Middle frontal gyrus (tissue), 1 donor: ENCODE results near the gene EML3.
A peak's percentile ranks its signal among the peaks of the same experiment; 100 is the strongest.
"Not testable (repeated sequence)": the region's sequence is repeated elsewhere in the genome, so short reads cannot be mapped to it uniquely, and the experiment has no call there.

Experiments
- DNase-seq: peaks from one replicate; pipeline ENCODE4 v3.0.0-alpha.2; 2015; ENCODE audit warnings: low spot score; ENCODE audit errors: extremely low spot score

The EML3 gene

GRCh38 chr11:62621567-62622470 lies 9.2 kb upstream of the EML3 start, which contains the start of gene B3GAT3:
Gene B3GAT3 (minus strand): TSS chr11:62621986. CDS start chr11:62621947, 39 bp downstream.
- peak; percentile 95 for DNase-seq

DNA sequence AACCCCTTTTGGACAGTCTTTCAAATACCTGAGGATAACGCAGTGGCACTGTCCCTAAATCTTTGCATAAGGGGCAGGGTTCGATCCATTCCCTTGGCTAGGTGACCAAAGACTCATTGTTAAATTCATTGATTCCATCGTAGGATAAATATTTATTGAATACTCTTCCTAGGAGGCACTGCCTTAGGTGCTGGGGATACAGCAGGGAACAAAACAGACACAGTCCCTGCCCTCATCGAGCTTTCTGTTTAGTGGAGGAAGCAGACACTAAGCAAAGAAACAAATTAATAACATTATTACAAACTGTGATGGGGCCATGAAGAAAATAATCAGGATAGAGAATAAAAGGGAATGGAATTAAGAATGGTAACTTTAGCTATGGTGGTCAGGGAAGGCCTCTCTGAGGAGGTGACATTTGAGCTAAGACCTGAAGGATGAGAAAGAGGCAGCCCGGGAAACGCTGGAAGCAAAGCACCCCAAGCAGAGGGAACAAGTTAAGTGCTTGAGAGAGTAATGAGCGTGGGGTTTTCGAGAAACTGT lies 8.5 kb upstream of the EML3 start:
- DNase-seq = no peak

- not testable (repeated sequence) for DNase-seq
Measured at GRCh38 chr11:62616957-62617356, 4.4 kb upstream of the EML3 start.

GRCh38 chr11:62615521-62615920 lies 2.9 kb upstream of the EML3 start:
- no peak for DNase-seq

DNA sequence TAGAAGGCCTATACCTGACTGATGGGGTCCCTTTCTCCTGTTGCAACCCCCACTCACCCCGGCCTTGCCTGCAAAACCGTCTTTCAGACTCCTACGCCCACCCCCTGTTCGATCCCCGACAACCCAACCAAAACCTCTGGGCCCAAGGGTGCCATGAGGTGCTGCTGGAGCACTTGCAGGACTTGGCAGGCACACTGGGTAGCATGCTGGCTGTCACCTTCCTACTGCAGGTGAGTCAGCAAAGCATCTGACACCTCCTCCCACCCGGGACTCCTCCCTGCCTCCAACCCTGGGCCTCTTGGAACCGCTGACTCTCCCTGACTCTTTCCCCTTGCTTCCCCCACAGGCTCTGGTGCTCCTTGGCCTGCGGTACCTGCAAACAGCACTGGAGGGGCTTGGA lies 1.7 kb upstream of the EML3 start:
- no peak for DNase-seq

GRCh38 chr11:62613291-62613778 lies 760 bp upstream of the EML3 start:
- no peak for DNase-seq

DNA sequence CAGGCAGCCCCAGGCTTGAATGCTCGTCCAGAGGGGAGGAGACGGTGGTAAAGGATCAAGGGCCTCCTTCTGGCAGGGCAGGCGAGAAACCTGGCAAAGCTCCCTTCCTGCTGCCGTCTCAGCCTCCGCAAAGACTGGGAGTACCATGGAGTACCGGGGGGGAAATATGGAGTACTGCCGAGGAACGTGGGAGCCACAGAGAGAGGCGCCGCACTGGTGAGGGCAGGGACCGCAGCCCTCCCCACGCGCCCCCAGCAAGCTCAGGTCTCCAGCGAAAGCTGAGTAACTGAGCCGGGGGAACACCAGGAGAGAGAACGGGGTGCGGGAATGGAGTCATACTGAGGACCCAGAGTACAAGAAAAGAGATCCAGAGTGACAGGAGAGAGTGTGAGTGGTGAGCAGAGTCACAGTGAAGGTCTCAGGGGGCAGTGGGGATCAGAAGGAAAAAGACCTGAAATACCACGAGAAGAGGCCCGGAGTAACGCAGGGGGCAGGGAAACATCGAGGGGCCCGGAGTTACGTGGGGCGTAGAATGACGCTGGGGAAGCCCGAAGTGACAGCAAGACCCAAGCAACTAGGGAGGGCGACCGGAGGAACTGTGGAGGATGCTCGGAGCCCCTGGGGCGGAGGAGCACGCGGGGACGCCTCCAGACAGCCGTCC lies 740 bp downstream of the EML3 start:
- DNase-seq = no peak

DNA sequence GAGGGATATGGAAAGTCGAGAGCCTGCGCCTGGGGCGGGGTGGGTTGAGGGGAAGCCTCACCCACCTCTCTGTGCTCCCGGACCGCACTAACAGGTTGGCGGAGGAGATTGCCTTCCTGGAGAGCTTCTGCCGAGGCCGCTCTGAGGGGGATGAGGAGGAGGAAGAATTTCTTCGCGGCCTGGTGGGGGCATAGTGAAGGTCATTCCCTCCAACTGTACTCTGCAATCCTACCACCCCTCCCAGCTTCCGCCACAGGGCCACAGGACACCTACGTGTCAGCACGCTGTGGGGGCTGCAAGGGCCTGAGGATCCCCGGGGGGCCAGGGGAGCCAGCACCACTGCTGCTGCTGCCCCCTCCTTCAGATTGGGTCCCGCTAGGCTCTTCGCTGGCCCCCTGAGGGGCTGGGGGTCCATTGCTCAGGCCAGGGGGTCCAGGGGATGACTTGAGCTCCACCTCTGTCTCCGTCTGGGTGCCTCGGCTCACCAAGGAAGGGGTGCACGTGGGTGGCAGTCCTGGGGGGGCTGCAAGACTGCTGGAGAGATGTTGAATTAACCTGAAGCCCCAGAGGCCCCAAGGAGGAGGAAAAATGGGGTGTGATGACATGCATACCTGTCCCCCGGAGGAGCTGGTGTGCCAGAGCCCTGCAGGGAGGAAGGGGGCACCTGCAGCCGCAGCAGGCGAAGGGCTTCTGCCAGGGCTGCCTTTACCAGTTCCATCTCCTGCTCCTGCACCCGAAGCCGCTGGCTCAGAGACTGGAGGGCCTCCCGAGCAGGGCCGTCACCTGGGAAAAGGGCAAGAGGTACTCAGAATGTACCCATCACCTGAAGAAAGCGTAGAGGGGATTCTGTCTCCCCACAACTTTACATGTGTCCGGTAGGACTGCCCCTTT lies 1.5 kb downstream of the EML3 start:
- no peak for DNase-seq

GRCh38 chr11:62610403-62610802 lies 2.2 kb downstream of the EML3 start:
- no peak for DNase-seq

- no peak for DNase-seq
Measured at GRCh38 chr11:62608776-62609175, 3.8 kb downstream of the EML3 start.

- no peak for DNase-seq
Measured at GRCh38 chr11:62607714-62608113, 4.9 kb downstream of the EML3 start.

DNA sequence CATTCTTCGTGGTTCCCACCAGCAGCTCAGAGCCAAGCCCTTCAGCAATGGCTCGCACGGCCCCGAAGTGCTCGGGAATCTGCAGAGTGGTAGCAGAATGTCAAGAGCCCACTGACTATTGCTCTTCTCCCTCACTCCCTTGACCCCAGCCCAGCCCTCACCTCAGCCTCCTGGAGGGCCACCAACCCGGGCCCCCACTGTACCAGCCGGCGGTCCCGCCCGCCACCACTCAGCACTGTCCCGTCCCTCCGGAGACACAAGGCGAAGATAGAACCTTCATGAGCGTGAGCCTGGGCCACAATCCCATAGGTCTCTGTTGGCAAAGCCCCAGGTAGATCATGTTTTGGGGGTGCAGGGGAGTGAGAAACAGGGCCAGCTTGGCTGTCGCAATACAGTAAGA lies 6.7 kb downstream of the EML3 start:
- DNase-seq = no peak

- DNase-seq = no peak
Measured at GRCh38 chr11:62605467-62605866, 7.1 kb downstream of the EML3 start.

DNA sequence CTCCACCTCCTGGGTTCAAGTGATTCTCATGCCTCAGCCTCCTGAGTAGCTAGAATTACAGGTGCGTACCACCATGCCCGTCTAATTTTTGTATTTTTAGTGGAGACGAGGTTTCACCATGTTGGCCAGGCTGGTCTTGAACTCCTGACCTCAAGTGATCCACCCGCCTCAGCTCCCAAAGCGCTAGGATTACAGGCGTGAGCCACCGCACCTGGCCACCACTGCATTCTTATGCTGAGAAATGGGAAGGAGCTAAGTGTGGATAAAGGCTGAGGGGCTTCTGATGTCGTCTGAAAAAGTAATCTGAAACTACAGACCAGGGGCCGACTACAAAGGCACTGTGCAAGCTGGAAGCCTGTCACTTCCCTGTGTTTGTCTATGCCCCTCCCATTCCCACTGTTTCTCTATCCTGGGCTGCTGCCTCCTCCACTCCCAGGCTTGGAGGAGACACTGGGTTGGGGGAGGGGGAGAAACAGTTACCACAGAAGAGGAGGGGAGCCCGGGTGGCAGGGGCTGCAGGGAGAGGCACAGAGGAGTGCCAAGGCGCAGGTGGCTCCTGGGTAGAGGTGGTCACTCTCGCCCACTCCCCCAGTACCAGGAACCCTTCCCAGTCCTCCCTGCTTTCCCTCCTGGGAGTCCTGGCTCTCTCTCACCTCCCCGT lies 8.0 kb downstream of the EML3 start:
- DNase-seq = no peak

DNA sequence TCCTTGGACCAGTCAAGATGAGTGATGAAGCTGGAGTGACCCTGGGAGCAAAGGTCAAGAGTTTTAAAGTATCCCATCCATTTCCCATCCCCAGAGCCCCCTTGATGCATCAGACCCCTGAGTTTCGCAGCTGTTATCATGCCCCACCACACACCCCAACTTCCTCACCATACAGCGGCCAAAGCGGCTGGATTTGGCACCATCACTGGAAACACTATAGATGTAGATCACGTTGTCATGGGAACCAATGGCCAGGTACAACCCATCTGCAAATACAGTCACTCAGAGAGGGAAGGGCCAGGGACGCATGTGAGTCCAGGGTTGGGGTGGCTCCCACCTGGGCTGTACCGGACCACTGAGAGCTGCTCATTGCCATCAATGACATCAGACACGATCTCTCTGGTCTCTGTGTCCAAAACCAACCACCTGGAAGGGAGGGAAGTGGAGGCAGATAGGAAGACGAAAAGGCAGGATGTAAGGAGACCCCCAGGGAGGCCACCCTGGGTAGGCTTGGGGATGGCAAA lies 8.7 kb downstream of the EML3 start:
- no peak for DNase-seq

- no peak for DNase-seq
Measured at GRCh38 chr11:62603072-62603408, 9.5 kb downstream of the EML3 start.

DNA sequence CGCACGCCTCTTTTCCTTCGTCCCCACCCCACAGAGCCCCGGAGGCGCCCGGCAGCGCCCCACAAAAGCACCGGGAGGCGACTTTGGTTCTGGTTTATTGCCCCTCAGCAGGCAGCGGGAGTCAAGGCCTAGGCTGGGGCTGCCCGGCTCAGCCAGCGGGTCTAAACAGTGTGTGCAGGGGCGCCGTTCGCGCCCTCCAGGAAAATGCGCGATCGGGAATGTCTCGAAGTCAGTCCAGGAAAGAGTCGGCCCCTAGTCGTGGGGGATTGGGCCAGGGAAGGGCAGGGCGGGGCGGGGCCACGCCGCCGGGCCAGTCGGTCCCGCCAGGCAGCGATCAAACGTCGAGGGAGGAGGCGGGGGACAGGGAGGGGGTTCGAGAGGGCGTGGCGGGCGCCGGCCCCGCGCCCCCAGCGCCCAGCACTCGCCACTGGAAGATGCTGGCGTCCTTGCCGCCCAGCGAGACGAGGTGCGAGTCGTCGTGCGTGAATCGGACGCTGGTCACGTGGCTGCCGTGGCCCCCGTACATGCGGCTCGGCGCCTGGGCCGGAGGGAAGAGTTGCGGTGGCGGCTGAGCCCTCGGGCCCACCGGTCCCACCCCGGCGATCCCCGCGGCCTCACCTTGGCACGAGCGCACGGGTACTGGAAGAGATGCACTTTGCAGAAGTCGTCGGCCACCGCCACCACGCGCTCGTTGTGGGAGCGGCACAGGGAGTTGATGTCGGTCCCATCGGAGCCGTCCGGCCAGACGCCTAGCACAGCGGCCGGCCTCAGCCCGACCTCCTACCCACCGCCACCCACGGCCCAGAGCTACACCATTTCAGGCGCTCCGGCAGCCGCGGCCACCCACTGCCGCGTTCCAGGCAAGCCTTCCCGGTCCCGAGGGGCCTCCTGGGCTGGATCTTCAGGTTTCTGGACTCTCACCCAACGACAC lies 10.2 kb downstream of the EML3 start:
- peak; percentile 61 for DNase-seq

DNA sequence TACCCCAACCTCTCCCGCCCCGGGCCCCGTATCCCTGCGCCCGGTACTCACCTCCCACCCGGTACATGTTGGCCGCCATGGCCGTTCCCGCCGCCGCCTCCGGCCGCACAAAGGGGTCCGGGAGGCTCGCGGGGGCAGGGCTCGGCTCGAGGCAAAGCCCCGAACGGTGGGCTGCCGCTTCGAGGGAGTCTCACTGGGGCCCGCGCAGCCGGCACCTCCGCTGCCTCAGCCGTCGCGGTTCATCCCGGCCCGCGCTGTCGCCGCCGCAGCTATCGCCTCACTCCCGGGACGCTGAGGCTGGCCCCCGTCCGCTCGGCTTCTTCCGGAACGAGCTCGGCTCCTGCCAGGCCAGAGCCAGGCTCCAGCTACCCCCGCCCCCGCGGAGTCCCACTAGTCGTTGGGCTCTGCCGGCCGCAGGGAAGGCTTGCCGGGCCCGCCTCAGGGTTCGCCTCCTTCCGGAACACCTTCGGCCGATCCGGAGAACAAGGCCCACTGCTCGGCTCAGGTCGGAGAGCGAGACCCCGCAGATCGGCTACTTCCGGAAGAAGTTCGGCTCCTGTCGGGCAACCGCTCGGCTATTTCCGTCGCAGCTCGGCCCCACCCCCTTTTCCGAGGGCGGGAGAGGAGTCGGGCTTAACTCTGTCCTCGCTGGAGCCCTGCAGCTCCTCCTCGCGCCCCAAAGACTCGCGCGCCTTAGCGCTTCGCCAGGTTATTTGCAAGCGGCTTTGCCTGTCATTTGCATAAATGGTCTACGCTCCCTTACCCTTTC lies 11.0 kb downstream of the EML3 start, which contains the start of gene MTA2:
Gene MTA2, minus strand, starts transcription at position 494 of the 769 bp plus-strand sequence. Its CDS starts 415 bp downstream, at position 79.
- peak; percentile 95 for DNase-seq

GRCh38 chr11:62601122-62601371 lies 11.5 kb downstream of the EML3 start:
- DNase-seq = no peak
